HG03135 (cell line): ENCODE results near the gene SEC22B.
"Not testable (repeated sequence)": the region's sequence is repeated elsewhere in the genome, so short reads cannot be mapped to it uniquely, and the experiment has no call there.

Source experiments
- ATAC-seq: cut with Tn5 transposase; IDR thresholded peaks from one replicate; pipeline ENCODE4 v1.9.1; 2021; ENCODE audit warnings: mild to moderate bottlenecking, moderate library complexity; ENCODE audit not compliant: unreplicated experiment

Gene SEC22B

DNA sequence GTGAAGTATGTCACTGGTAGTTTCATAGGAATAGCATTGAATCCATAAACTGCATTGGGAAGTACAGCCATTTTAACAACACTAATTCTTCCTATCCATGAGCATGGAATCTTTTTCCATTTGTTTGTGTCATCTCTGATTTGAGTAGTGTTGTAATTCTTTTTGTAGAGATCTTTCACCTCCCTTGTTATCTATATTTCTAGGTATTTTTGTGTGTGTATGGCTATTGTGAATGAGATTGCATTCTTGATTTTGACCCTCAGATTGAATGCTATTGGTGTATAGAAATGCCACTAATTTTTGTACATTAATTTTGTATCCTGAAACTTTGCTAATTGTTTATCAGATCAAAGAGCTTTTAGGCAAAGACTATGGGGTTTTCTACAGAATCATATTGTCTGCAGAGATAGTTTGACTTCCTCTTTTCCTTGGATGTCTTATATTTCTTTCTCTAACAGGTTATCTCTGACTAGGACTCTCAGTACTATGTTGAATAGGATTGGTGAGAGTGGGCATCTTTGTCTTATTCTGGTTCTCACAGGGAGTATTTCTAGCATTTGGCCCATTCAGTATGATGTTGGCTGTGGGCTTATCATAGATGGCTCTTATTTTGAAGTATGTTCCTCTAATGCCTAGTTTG, 26.8 kb downstream of the SEC22B start:
- not testable (repeated sequence) for ATAC-seq

DNA sequence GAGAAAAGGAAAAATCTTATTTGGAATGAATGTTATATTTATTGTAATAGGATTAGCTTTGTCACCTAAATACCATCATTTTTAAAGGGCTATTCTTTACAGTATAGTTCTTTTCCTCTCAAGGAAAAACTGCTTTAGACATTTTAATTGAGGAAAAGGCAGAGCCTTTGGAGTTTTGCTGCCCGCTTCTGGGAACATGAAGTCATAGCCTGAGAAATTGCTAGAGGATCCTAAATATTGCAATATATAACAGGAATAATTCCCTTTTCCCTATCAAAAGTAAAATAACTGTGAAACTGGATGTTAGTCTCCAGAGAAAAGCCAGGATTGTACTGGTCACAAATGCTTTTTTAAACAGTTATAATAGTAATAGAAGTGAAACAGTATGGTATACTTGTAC, 30.5 kb downstream of the SEC22B start:
- ATAC-seq = not testable (repeated sequence)

DNA sequence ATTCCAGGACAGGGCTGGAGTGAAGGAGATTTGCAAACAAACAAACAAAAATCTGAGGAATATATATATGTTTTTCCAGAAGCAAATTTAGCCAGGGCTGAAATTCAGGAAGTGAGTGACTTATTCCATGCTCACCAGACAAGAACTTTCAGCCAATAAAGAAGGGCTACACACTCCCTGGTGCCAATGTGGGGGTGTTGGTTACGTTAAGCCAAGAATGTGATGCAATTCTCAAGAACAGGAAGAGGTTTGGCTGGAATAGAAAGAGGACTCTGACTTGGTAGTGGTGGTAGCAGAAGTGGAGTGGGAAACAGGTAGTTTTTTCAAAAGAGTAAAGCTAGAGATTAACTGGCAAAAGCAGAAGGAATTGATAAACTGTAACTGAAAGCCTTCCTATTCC, 31.7 kb downstream of the SEC22B start:
- ATAC-seq = not testable (repeated sequence)

DNA sequence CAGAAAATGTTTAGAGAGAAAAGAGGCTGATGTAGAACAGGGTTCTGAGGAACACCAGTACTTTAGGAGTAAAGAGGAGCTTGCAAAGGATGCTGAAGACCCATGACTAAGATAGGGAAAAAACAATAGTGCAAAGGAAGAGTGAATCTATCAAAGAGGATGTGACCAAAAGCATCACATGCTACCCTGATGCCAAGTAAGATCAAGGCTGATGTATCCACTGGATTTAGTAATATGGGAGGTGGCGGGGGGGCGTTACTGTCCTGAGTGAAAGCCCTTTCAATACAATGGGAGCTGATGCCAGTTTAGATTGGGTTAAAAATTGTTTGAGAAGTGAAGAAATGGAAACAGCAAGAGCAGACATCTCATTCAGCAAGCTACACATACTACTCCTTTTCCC, 32.2 kb downstream of the SEC22B start:
- not testable (repeated sequence) for ATAC-seq

DNA sequence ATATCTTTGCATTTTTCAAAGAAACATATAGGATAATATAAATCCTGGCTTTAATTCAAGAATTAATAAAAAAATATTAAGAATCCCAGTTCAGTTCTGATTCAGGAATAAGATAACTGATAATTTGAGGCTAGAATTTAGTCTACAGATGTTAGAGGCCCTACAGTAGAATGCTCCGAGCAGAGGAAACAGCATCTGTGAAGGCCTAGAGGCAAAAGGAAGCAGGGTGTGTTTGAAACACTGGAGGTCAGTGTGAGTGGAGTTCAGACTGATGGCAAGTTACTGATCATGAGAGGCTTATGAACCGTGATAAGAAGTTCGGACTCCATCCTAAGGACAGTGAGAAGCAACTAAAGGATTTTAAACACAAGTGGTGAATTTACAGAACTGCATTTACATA, 33.0 kb downstream of the SEC22B start:
- ATAC-seq = not testable (repeated sequence)

DNA sequence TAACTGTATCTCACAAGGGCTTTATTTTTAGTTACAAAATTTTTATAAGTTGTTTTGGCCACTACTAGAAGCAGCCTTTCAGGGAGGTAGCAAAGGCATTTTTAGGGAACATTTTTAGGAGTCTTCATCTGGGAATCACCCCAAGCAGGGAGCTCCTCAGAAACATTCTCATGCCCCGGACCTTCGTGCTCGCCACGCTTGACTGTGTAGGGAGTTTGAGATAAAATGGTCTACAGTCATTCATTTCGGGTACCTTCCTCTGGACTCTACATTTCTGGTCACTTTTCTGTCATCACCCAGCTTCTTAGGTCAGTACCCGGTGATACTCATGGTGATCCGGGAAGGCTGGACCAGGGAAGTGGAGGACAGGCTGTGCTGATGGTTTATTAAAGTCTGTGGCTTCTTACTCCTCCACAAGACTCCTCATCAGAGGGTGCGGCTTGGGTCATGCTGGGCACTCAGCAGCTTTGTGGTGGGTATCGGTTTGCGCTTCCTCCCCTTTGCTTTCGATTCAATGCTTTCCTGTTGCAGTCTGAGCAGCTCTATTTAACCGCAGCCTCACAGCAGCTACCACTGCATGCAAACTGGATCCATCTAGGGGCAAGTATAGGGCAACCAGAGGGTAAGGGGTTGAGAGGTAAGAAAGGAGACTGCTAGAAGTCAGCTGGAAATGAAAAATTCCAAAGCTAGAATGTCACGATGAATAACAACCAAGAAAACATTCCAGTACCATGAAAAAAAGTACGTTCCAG, 33.6 kb downstream of the SEC22B start:
- peak; percentile 94 for ATAC-seq

DNA sequence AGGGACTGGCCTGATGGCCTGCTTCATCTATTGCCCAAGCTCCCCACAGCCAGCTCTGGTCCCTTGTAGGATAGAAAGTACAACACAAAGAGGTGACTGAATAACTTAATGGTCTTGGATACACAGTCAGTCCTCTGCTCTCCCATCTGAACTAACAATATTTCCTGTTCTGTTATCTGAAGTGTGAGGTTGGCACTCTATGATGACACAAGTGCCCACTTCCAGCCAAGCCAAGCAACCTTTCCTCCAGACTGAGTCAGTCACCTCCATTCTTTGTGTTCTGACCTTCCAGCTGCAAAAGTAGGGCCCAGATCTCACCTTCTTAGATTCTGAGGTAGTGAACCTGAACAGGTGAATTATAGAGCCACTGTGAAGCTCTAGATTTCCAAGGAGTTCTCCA, 34.5 kb downstream of the SEC22B start:
- ATAC-seq = not testable (repeated sequence)

DNA sequence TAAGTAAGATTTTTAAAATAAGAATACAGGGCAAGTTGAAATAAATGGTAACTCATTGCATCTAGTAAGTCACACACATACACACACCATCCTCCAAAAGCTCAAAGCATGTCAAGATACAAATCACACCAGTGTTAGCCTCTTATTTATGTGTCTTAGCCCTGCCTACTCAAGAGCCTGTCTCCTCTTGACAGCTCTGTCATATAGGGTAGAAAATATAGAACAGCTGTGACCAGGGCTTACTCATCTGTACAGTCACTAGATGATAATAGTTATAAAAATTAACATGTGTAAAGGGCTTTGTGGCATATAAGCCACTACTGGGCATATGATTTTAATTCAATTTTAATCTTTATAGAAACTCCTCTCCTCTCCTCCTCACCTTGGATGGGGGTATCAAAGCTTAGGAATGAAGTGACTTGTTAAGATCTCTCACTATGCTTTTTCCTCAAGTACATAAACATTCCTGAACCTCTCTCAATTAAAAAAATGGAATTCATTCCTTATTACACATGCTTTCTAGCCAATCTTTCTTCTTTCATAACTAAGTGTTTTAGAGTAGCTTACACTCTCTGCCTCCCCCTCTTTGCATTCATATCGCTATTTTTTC, 35.6 kb downstream of the SEC22B start:
- ATAC-seq = not testable (repeated sequence)

DNA sequence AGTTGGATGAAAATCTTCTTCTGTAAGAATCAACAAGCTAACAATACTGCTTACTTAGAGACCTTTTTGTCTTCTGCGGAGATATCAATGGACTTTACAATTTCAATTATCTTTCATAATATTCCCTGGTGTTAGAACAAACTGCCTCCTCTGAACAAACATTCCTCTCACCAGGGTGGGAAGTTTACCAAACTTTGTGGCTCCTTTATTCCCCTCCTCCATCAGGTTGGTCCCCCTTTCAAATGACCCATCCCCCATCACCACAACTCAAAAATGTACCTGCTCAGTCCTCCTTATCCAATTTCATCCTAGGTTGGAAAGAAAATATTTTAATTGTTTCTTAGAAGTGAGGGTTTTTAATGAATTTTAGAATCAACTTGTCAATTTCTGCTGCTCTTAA, 40.2 kb downstream of the SEC22B start:
- ATAC-seq = not testable (repeated sequence)

DNA sequence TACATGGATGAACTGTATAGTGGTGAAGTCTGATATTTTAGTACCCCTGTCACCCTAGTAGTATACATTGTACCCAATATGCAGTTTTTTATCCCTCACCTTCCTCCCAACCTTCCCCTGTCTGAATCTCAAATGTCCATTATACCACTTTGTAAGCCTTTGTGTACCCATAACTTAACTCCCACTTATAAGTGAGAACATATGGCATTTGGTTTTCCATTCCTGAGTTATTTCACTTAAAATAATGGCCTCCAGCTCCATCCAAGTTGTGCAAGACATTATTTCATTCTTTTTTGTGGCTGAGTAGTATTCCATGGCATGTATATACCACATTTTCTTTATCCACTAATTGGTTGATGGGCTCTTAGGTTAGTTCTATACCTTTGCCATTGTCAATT, 42.4 kb downstream of the SEC22B start:
- ATAC-seq = not testable (repeated sequence)

DNA sequence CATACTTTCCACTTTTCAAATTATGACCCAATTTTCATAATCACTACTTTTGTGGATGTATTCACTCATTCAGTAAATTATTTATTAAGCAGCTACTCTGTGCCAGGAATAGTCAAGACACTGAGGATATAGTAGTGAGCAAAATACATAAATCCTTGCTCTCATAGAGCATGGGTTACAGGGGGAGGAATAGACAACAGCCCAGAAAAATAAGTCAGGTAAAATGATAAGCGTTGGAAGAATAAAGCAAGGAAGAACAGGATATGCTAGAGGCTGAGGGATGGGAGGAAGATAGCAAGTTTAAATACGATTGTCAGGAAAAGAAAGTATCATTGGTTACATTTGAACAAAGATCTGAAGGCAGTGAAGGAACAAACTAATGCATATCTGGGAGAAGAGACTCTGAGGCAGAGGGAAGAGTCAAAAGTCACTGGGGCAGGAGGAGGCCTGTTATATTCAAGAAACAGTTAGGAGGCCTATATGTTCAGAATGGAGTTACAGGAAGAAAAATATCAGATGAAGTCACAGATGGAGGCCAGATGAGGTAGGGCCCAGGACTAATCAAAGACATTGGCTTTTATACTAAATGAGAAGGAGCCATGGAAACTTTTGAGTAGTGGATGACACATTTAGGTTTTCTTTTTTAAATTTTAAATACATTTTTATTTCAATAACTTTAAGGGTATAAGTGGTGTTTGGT, 42.9 kb downstream of the SEC22B start:
- ATAC-seq = no peak

DNA sequence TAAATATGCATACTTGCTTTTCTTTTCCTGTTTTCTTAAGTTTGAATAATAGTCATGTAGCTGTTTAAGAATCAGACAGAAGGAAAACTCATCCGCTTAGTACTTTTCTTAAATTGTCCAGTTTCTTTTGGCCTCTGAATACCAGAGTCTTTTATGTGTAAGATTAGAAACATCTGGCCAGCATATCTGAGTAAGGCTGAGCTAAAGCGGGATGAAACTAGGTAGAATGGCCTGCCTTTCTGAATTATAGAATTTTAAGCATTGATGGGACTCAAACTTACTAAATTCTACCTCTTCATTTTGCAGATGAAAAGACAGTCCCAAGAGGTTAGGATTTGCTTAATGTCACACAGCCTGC, 43.9 kb downstream of the SEC22B start:
- not testable (repeated sequence) for ATAC-seq

DNA sequence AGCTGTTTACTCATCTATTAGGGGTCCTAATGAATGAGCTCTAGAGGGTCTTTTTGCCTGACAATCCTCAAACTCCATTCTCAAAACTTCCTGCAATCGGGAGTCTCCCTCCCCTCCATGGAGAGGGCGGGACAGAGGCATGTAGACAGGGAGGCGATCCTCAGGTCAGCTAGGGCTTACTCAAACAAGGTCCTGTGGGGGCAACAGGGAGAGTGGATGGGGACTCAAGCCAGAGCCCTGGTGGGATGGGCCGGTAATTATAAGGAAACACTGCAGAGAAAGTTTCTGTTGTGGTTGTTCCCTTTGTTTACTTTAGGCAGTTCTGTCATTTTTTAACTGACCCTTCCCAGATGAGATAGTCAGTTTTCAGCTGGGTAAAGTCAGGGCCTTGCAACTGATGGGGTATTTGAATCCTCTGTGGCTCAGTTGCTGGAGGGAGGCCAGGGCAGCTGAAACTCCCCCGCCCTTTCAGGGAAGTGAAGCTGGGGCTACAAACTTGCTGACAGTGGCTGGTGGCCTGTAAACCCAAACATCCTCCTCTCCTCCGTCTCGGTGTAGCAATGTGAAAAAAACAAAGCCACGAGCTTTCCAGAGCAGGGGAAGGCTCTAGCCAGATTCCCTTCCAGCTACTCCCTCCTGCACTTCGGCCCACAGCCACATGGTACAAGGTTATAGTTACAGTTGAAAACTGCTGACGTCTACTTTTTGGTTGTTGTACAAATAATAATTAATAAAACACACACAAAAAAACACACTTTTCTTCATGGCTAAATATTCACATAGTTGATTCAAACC, 44.5 kb downstream of the SEC22B start:
- ATAC-seq = peak; percentile 68

DNA sequence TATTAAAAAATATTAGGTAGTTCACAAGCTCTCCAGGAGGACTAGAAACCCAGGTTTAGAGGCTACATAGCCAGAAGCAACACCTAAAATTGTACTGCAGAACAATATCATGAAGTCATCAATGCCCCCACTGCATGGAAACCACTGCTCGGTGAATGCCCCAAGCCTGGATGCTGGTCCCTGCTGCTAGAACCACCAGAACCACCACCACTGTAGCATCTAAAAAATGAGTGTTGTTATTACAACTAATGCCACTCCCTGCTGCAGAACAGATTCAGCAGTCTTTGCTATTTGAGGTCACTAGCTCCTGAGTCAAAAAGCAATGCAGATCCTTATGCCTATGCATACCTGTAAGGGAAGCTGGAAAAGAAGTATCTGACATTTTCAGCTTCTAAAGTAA, 48.4 kb downstream of the SEC22B start:
- ATAC-seq = not testable (repeated sequence)

DNA sequence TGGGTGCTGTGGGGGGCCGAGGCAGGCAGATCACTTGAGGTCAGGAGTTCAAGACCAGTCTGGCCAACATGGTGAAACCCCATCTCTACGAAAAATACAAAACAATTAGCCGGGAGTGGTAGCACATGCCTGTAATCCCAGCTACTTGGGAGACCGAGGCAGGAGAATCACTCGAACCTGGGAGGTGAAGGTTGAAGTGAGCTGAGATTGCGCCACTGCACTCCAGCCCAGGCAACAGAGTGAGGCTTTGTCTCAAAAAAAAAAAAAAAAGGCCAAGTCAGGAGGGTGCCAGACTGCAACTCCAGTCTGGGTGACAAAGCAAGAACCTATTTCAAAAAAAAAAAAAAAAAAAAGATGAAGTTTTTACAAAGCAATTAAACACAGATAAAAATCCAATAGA, 50.1 kb downstream of the SEC22B start:
- ATAC-seq = not testable (repeated sequence)

DNA sequence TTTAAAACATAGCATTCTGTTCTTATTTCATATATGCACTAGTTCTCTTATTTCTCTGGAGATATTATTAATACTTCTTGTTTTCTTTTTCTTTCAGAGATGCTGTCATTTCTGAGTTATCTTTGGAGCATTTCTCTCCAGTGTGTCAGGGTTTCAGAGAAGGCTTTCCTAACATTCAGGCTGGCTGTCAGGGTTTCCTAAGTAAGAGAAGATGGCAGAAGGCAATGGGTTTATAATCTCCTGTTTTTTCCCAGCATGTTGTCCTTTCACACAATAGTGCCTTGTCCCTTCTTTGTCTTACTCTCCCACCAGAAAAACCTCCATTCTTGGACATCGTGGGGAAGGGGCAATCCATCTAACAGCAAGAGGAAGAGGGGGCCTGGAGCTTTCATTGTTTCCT, 51.7 kb downstream of the SEC22B start:
- ATAC-seq = not testable (repeated sequence)

DNA sequence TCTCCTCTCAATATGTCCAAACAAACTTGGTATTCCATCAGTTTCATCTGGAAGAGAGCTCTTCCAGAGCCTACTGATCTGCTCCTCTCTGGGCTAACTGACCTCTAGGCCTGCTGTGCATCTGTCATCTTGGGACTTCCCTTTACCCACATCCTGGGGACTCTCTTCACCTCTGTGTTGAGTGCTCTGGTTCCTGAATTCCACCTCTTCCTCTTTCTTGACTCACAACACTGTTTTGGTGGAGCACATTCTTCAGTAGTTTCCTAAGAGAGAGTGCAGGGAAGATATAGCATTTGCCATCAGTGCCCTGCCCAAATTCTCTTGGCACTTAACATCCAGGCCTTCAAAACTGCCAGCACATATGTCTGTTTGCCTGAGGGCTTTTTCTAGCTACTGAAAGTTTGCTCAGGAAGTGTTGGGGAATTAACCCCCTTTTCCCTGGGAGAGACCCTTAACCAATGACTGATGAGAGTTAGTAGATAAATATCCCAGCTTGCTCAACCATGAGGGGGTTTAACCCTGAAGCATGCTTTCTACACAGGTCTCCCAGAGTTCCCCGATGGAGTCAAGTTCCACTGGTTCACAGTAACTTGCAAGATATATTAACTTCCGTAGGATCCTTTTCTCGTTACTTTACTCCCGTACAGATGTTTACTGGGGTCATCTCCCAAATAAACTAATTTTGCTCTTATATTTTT, 52.4 kb downstream of the SEC22B start:
- ATAC-seq = not testable (repeated sequence)

DNA sequence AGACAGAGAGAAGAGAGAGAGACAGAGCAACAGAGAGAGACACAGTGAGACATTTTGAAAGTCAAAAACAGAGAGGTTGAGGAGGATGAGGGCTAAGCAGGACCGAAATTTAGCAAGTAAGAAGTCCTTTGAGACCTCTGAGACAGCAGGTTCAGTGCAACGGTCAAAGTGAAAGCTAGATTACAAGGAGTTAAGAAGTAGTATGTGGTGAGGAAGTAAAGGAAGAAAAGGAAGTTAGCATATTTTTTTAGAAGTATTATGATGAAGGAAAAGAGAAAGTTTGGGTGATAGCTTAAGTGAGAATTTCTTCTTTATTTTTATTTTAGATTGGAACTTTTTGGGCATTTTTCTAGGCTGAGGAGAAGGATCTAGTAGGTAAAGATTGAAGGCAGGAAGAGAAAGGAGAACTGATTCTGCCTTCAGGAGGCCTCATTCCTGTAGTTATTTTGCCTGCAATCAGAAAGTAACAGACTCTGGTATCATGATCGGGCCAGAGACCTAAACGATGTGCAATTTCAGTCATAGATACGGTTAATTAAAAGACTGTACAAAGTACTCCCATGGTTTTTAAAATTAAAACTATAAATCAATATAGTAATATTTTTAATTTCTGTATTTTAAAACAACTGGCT, 53.9 kb downstream of the SEC22B start:
- peak; percentile 68 for ATAC-seq

DNA sequence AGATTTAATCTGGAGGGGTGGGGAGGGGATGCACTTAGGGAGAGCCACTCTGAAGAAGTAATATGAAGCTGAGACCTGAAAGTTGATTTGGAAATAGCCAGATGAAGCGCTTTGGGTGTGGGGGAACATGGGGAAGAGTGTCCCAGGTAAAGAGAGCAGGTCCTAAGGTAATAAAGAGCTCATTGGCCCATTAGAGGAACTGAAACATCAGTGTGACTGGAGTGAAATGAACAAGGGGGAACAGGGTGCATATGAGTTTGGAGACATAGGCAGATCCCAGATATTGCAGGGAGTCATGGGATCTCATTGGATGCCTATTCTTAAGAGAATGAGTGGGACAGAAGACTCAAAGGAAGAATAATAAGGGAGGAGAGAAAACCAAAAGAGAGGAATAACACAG, 54.5 kb downstream of the SEC22B start:
- not testable (repeated sequence) for ATAC-seq

DNA sequence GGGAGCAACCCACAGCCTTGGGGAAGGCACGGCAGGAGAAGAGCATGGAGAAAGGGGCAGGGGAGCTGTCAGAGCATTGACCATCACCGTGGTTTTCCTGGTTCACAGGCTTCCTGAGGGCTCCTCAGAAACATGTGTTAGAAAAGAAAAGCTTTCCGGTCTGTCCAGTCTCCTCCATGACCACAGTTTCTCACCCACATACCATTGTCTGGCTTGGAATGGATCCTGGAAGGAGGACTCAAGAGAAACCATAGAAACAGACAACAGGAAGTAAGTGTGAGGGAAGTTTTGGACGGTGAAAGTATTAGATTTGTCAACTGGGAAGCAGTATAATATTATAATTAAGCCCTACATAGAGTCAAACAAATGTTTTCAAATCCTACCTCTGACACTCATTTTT, 55.8 kb downstream of the SEC22B start:
- ATAC-seq = not testable (repeated sequence)
